OCI-LY3 (cell line): ENCODE results near the gene RASEF.
"Not testable (repeated sequence)": the region's sequence is repeated elsewhere in the genome, so short reads cannot be mapped to it uniquely, and the experiment has no call there.

Experiments used
- H2AFZ ChIP-seq: fragments of 200-600, 300-600 bp; shearing (Covaris generic); 2 replicates; pipeline ENCODE4 v1.6.0; 2014; ENCODE audit warnings: antibody characterized with exemption, low read depth, low read length
- H3K27ac ChIP-seq: fragments of 200-600, 300-600 bp; sonication (generic); 2 replicates; pipeline ENCODE4 v1.5.1; 2014; ENCODE audit warnings: mild to moderate bottlenecking, low read length, moderate library complexity, mixed read lengths
- H3K27me3 ChIP-seq: fragments of 200-600, 300-600 bp; sonication (generic); 2 replicates; pipeline ENCODE4 v1.6.1; 2014; ENCODE audit warnings: low read depth, low read length, mixed read lengths
- H3K36me3 ChIP-seq: fragments of 200-600, 300-600 bp; sonication (generic); replicated peaks from 2 replicates; pipeline ENCODE3; 2014; ENCODE audit warnings: low read depth, low read length, mixed read lengths
- H3K4me1 ChIP-seq: fragments of 300-600, 200-600 bp; sonication (generic); 2 replicates; pipeline ENCODE4 v1.6.1; 2014; ENCODE audit warnings: low read length, mixed read lengths
- H3K4me2 ChIP-seq: fragments of 200-600, 300-600 bp; sonication (generic); 2 replicates; pipeline ENCODE4 v1.6.1; 2014; ENCODE audit warnings: low read length, mixed read lengths
- H3K4me3 ChIP-seq: fragments of 300-600, 200-600 bp; sonication (generic); 2 replicates; pipeline ENCODE4 v1.5.1; 2014; ENCODE audit warnings: antibody characterized with exemption, mild to moderate bottlenecking, low read length, moderate library complexity
- H3K79me2 ChIP-seq: fragments of 300-600, 200-600 bp; shearing (Covaris generic); 2 replicates; pipeline ENCODE4 v1.6.1; 2014; ENCODE audit warnings: mild to moderate bottlenecking, low read length, mixed read lengths
- H3K9ac ChIP-seq: fragments of 300-600, 200-600 bp; shearing (Covaris generic); 2 replicates; pipeline ENCODE4 v1.6.0; 2014; ENCODE audit warnings: mild to moderate bottlenecking, low read length, moderate library complexity
- H3K9me3 ChIP-seq: fragments of 200-600, 300-600 bp; shearing (Covaris generic); 2 replicates; pipeline ENCODE4 v1.6.1; 2014; ENCODE audit warnings: low read length, mixed read lengths; ENCODE audit not compliant: insufficient read depth
- H4K20me1 ChIP-seq: fragments of 200-600, 300-600 bp; sonication (generic); 2 replicates; pipeline ENCODE4 v1.6.1; 2016; ENCODE audit warnings: low read length, mixed read lengths; ENCODE audit not compliant: insufficient read depth
- EZH2phosphoT487 ChIP-seq: fragments of 200-600 bp; shearing (Covaris generic); IDR thresholded peaks from 2 replicates; pipeline ENCODE4 v1.6.1; 2018; ENCODE audit warnings: antibody characterized with exemption, mixed run types, low read depth
- TF ChIP-seq, protein P1 (sequence below): fragments of 200-600, 300-600 bp; sonication (generic); IDR thresholded peaks from 2 replicates; pipeline ENCODE4 v1.5.1; 2014; ENCODE audit warnings: antibody characterized with exemption, low read length, low read depth

Gene RASEF

GRCh38 chr9:83106772-83107171 lies 43.8 kb upstream of the RASEF start:
- H4K20me1 ChIP-seq = no peaks in the 10 kb centered on the region
- TF ChIP-seq, protein P1, sequence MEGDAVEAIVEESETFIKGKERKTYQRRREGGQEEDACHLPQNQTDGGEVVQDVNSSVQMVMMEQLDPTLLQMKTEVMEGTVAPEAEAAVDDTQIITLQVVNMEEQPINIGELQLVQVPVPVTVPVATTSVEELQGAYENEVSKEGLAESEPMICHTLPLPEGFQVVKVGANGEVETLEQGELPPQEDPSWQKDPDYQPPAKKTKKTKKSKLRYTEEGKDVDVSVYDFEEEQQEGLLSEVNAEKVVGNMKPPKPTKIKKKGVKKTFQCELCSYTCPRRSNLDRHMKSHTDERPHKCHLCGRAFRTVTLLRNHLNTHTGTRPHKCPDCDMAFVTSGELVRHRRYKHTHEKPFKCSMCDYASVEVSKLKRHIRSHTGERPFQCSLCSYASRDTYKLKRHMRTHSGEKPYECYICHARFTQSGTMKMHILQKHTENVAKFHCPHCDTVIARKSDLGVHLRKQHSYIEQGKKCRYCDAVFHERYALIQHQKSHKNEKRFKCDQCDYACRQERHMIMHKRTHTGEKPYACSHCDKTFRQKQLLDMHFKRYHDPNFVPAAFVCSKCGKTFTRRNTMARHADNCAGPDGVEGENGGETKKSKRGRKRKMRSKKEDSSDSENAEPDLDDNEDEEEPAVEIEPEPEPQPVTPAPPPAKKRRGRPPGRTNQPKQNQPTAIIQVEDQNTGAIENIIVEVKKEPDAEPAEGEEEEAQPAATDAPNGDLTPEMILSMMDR = no peak
- no peak for TF ChIP-seq EZH2phosphoT487
- H3K9ac ChIP-seq = no peak overlapping the region
- no peak overlapping the region for H3K4me2 ChIP-seq
- H3K27me3 ChIP-seq = no peaks in the 10 kb centered on the region
- no peaks in the 10 kb centered on the region for H3K36me3 ChIP-seq
- no peaks in the 10 kb centered on the region for H3K4me1 ChIP-seq
- no peak overlapping the region for H3K27ac ChIP-seq
- H3K79me2 ChIP-seq = no peaks in the 10 kb centered on the region
- no peak overlapping the region for H2AFZ ChIP-seq
- H3K4me3 ChIP-seq = no peak overlapping the region
- no peaks in the 10 kb centered on the region for H3K9me3 ChIP-seq

GRCh38 chr9:83106263-83106662 lies 43.3 kb upstream of the RASEF start:
- Histone ChIP-seq H3K36me3 (no peaks in the 10 kb centered on the region), H3K4me1 (no peaks in the 10 kb centered on the region), H3K27me3 (no peaks in the 10 kb centered on the region), H3K9me3 (no peaks in the 10 kb centered on the region), H3K4me2 (no peak overlapping the region), H2AFZ (no peak overlapping the region; the same call in 1 of the 2 replicates), H3K9ac (no peak overlapping the region), H3K4me3 (no peak overlapping the region), H3K27ac (no peak overlapping the region), H3K79me2 (no peaks in the 10 kb centered on the region), H4K20me1 (no peaks in the 10 kb centered on the region)
- TF ChIP-seq, protein P1 = no peak
- TF ChIP-seq EZH2phosphoT487 = no peak

DNA sequence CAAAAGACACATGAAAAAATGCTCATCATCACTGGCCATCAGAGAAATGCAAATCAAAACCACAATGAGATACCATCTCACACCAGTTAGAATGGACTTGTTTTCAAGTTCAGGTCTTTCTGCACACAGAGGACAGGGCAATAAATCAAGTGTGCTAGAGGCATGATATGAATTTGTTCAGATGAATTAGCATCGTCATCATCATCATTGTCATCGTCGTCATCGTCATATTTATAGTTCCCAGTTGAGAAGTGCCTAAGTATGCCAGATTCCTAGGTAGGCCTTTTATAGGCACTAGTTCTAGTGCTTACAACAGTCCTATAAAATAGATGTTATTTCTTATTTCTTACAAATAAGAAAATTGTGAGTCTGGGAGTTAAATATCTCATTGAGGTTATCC lies 34.7 kb upstream of the RASEF start:
- Histone ChIP-seq H3K9me3 (no peaks in the 10 kb centered on the region), H4K20me1 (no peaks in the 10 kb centered on the region), H3K79me2 (no peaks in the 10 kb centered on the region), H3K27ac (no peak overlapping the region), H3K9ac (no peak overlapping the region), H3K27me3 (no peaks in the 10 kb centered on the region), H2AFZ (no peak overlapping the region), H3K36me3 (no peaks in the 10 kb centered on the region), H3K4me1 (no peaks in the 10 kb centered on the region), H3K4me2 (no peak overlapping the region), H3K4me3 (no peak overlapping the region)
- no peak for TF ChIP-seq EZH2phosphoT487

GRCh38 chr9:83093311-83093710 lies 30.4 kb upstream of the RASEF start:
- H3K79me2 ChIP-seq = not testable (repeated sequence)

DNA sequence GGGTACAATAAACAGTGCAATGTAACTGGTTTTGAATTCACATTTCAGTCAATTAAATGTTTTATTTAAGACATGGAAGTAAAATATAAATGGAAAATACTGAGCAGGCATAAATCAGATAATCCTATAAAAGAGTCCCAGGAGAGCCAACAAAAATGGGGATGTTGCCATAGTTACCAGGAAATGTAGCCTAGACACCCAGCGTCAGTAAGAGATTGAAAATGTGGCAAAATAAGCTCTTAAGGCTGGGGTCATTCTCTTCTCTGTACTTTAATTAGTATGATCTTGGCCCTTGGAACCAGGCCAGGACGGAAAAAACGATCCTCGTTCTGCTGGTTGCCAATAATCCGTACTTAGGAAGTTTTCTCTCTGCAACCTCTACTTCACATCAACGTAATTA lies 18.9 kb upstream of the RASEF start:
- Histone ChIP-seq H3K9ac (no peak overlapping the region), H3K9me3 (no peaks in the 10 kb centered on the region), H2AFZ (no peak overlapping the region), H3K4me2 (no peak overlapping the region), H3K79me2 (no peaks in the 10 kb centered on the region), H3K27ac (no peak overlapping the region), H3K36me3 (no peaks in the 10 kb centered on the region), H3K27me3 (no peaks in the 10 kb centered on the region), H3K4me3 (no peak overlapping the region), H4K20me1 (no peaks in the 10 kb centered on the region), H3K4me1 (no peaks in the 10 kb centered on the region)
- TF ChIP-seq, protein P1 = no peak
- no peak for TF ChIP-seq EZH2phosphoT487

More at GRCh38 chr9:83093311-83093710, 30.4 kb upstream of the RASEF start:
- not testable (repeated sequence) for H3K4me3 ChIP-seq, H3K27me3 ChIP-seq, H2AFZ ChIP-seq, H3K9me3 ChIP-seq, H3K9ac ChIP-seq, H3K4me2 ChIP-seq, H3K4me1 ChIP-seq, H4K20me1 ChIP-seq, H3K36me3 ChIP-seq, H3K27ac ChIP-seq
